Posterior vena cava (tissue), 2 donors: ENCODE measurements around the gene TRAPPC14. TPM values are rescaled to one million over a fixed set of nuclear protein-coding genes. Genes with fewer than 3 reads are reported as not detected.
"Not testable (repeated sequence)": the region's sequence is repeated elsewhere in the genome, so short reads cannot be mapped to it uniquely, and the experiment has no call there.

Source experiments
- DNase-seq: peaks from one replicate; pipeline ENCODE4 v3.0.0-alpha.2; 2020; ENCODE audit warnings: low spot score
- intact Hi-C, 2 donors: fragments of 100-400 bp; cut with DNase I; formaldehyde crosslinking; loops; one replicate each; pipeline versions ENCODE4 v1.14.1 to v1.14.2; 2022 to 2023
- total RNA-seq, 2 donors: library from RNA; stranded (reverse); fragmentation: NEBNext Ultra II Directional; extraction: Animal tissue kit (Norgen Biotek cat#: 25700); gene quantifications; one replicate each; pipeline ENCODE4 v1.2.1, GENCODE V29; 2021
- donor health status: DM: yes; HTN: yes; CAD: no.
- donor health status: DM: yes; HTN: yes; CAD: no.

The TRAPPC14 gene
- total RNA-seq, 2 donors from 2014 or later, result 11.2 to 13.3 TPM

- intact Hi-C loops, result no loop called here
- DNase-seq, result no peak
These were observed 942 bp downstream of the TRAPPC14 start for GRCh38 chr7:100157334-100158228.

DNA sequence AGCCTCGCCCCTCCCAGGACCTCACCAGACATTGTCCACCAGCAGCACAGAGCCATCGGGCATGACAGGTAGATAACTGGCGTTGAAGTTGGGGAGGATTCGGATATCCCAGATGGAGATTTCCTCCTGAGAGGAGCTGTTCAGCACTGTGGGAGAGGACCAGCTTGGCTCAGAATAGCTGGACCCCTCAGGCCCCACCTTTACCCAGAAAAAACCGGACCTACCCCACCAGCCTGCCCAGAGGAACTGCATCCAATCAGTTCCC is 1.5 kb downstream of the TRAPPC14 start:
- intact Hi-C loops, result no loop called here
- DNase-seq, result no peak

DNA sequence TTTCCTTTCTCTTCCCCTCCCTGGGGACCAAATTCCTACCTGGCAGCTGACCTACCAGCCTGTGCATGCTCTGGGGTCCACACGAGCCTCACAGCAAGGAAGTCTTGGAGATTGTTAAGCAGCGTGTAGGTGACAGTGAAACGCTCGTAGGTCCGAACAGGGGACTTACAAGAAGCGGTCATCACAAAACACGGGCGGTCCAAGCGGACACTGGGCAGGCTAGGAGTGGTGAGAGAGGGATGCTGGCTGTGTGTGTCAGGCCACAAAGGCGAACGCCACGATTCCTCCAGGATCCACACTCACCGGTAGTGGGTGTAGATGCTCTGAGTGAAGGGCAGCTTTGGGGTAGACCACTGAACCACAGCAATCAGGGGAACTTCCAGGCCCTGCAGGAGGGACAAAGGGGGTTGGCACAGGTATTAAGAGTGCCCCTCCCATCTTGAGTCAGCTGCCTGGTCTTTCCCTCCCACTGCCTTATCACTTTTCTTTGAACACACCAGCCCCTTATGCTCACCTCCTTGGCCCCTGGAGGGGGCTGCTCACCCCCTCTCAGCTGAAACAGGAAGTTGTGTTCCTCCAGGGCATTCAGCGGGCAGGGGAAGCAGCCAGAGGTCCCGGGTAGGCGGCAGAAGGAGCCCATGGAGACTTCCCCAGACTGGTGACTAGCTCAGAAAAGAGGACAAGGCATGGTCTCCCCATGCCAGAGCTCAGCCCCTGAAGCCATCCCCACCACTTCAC is 2.0 kb downstream of the TRAPPC14 start:
- DNase-seq, result no peak
- intact Hi-C loops, result no loop called here

DNA sequence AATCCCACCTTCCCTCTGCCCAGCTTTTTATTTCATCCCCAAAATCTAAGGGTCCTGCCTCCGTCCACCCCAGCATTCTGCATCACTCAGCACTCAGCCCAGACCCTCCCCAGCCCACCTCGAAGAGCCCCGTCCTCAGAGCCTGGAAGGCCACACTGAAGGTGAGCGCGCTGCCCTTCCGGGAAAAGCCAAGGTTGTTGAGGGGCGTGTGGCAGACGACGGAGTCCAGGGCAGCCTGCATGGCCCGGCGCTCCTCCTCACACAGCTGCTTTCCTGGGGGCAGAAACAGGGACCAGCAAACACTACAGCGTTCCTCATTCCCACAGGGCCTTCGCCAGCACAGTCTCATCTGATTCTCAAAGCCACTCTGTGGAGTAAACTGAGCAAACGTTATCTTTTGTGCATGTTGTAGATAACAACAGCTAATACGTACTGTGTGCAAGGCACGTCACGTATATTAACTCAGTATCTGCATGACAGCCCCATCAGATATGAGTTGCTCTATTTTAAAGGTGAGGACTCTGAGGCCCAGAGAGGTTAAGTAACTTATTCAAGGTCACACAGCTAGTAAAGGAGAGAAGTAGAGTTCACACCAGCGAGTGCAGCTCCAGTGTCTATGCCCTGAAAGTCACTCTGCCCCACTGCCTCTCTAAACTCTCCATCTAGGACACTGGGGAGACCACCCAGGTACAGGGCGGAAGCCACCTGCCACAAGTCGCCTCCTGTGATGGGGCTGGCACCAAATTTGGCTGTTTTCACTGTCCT is 2.8 kb downstream of the TRAPPC14 start:
- intact Hi-C loops, result no loop called here
- DNase-seq, result no peak

DNA sequence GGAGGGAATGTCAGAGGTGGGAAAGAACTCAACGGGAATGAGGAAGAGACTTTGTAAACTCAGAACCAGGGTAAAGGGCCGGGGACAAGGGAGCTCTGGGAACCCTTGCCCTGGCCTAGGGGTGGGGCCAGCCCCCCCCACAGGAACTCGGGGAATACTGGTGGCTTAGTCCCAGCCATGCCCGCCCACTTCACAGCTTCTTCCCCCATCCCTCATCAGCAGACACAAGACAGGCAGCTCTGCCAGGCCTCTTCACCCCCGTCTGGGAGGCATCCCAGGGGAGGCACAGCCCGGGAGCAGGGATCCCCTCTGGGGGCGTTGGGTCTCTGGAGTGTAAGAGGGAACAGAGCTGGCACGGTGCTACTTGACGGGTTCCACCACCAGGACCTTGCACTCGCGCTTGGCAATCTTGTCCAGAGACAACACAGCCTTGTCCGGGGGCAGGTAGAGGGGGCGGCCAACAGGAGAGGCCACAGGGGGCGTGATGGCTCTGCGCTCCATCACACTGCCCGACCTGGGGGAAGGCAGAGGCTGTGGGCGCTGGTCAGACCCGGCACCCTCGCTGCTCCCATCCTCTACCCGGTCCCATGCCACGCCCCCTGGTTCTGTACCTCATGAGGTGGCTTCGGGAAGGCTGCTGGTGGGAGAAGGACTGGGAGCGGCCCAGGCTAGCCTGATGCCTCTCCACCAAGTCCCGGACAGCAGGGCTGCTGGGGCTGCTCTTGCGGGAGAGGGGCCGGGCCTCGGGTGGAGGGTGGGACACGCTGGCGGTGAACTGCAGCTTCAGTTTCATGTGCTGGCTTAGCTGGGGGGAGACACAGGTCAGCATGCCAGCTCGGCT is 3.7 kb downstream of the TRAPPC14 start:
- no peak for DNase-seq
- intact Hi-C loops, result no loop called here

DNA sequence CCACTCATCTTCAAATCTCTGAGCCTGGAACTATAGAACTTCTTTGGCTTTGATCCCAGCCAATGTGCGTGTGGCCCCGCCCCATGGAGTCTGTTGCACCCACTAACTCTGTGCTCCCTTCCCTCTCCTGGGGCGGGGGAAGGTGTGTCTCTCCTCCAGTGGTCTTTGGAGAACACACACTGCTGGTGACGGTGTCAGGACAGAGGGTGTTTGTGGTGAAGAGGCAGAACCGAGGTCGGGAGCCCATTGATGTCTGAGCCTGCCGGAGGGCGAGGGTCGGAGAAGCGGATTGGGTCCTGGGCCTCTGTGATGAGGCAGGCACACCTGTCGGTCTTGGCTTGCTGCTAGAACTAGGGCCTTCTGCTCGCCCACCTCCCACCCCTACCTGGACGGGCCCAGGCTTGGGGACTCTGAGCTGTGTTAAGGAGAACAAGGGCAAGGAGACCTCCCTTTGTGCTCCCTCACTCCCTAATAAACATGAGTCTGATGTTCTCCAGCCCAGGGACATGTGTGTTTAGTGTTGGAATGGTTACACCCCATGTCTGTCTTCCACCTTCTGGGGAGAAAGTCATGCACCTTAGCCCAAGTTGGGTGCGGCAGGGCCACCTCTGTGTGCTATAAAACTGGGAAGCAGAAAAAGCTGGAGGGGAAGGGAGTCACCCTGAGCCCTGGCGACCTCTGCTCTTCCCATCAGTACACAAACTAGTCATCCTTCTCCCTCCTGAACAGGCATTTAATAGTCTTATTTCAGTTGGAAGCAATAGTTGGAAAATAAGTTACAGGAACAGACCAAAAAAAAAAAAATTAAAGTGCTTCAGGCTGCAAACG is 4.6 kb downstream of the TRAPPC14 start:
- DNase-seq, result no peak
- intact Hi-C loops, result no loop called here

GRCh38 chr7:100152937-100153666 is 5.4 kb downstream of the TRAPPC14 start:
- intact Hi-C loops, result no loop called here
- DNase-seq, result no peak

- no peak for DNase-seq
- intact Hi-C loops, result no loop called here
These were observed 6.1 kb downstream of the TRAPPC14 start for GRCh38 chr7:100152404-100152803.

DNA sequence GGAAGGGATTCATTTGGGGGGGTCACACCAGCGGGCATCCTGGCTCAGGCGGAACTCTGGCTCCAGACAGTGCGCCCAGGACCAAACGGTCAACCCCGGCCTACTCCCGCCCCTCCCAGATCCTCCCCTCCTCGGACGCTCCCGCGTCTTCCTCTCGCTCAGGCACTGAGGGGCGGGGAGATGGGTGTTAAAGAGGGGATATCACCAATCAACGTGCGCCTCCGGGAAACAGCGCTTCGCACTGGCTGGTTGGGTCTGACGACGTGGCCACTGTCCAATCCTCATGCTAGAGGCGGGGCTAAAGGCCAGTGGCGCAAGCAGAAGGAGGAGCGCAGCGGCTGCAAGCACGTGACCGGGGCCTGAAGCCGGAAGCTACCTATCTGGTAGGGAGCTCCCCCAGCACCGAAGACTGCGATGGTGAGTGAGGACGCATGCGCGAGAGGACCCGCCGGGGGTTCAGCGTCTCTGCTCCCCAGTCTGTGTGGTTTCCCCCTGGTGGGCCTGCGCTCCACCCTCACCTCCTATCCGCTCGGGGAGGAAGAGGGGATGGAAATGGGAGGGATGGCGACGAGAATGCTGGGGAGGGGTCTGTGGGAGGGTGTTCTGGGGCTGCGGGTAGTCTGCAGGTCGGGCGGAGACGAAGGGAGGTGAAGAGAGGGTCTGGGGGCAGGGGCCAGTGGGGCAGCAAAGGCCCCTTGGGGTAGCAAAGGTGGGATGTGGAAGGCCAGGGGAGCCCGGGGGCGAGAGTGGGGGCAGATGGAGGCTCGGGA is 9.8 kb downstream of the TRAPPC14 start, which contains the start of gene LAMTOR4:
TSS of gene LAMTOR4 (plus strand) at position 360 of the 770 bp plus-strand sequence. CDS start at position 415, 55 bp downstream.
- peak; percentile 99 for DNase-seq
- intact Hi-C loops, result no loop called here

DNA sequence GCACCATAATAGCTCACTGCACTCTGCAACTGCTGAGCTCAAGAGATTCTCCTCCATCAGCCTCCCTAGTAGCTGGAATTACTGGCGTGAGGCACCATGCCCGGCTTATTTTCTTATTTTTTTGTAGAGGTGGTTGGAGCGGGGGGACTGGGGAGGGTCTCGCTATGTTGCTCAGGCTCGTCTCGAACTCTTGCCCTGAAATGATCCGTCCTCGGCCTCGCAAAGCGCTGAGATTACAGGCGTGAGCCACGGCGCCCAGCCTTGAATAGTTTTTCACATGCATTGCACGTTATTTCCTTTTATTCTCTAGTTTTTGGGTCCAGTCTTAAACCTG is 10.3 kb downstream of the TRAPPC14 start:
- intact Hi-C loops, result no loop called here
- DNase-seq, result no peak

DNA sequence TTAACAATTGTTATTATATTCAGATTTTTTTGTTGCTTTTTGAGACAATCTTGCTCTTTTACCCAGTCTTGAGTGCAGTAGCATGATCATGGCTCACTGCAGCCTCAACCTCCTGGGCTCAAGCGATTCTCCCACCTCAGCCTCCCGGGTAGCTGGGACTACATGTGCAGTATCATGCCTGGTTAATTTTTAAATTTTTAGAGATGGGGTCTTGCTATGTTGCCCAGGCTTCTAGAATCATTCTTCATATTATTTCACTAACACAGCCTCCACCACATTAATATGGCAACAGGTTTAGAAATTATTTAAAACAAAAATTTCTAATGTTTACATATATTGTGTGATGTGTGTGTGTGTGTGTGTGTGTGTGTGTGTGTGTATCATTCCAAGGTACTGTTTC is 11.2 kb downstream of the TRAPPC14 start:
- no peak for DNase-seq
- intact Hi-C loops, result no loop called here

DNA sequence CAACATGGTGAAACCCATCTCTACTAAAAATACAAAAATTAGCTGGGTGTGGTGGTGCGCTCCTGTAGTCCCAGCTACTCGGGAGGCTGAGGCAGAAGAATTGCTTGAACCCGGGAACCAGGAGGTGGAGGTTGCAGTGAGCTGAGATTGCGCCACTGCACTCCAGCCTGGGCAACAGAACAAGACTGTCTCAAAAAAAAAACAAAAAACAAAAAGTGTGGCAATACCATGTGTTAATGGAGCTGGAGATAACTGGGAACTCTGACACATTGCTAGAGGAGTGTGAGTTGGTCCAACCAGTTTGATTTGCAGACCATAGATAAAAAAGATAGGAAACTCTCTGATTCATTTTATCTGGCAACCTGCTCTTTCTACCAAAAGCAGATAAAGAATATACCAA is 12.2 kb downstream of the TRAPPC14 start:
- intact Hi-C loops, DNase-seq: not testable (repeated sequence)

GRCh38 chr7:100142461-100142860 is 16.1 kb downstream of the TRAPPC14 start:
- intact Hi-C loops, result no loop called here
- no peak for DNase-seq

GRCh38 chr7:100141555-100141949 is 17.0 kb downstream of the TRAPPC14 start:
- intact Hi-C loops, result no loop called here

DNA sequence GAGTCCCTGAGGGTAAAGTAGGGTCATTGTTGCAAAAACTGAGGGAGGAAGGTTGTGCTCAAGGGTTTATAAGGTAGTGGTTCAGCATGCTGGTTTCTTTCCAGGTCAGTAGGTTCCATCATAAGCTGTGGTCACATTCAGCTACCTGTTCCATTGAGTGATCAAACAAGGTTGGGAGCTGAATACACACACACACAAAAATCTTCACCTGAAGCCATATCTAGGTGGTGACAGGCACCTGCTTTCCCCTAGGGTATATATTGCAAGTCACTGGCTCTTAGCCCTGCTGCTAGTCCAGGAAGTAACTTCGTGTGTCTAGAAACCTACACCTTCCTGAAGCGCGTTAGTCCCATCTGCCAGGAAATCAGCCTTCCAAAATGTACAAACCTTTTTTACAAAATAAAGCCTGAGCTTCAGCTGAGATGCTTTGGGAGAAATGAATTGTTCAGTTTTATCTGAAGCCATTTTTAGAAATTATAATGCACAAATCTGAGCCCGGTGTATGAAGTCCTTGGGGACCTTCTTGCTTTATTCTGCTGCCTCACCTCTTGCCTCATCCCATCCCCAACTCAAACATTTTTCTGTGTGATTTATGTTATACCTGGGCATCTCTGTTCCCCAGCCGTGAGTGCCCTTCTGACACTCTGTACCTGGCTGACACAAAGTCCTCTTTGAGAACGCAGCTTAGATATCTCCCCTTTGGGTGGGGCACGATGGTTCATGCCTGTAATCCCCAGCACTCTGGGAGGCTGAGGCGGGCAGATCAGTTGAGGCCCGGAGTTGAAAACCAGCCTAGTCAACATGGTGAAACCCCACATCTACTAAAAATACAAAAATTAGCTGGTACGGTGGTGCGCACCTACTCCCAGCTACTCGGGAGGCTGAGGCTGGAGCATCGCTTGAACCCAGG is 20.4 kb downstream of the TRAPPC14 start:
- intact Hi-C loops, result no loop called here
- no peak for DNase-seq

More at GRCh38 chr7:100141555-100141949, 17.0 kb downstream of the TRAPPC14 start:
- DNase-seq, result no peak

- DNase-seq, result no peak
- intact Hi-C loops, result loop anchor here in 1 of 2 donors (5.0 kb wide), 1 partner anchor 90 kb away; no protein-coding TSS in a partner anchor
These were observed 25.8 kb downstream of the TRAPPC14 start for GRCh38 chr7:100132697-100133151.
